ENCODE results near the gene ZDHHC1.

Gene ZDHHC1

DNA sequence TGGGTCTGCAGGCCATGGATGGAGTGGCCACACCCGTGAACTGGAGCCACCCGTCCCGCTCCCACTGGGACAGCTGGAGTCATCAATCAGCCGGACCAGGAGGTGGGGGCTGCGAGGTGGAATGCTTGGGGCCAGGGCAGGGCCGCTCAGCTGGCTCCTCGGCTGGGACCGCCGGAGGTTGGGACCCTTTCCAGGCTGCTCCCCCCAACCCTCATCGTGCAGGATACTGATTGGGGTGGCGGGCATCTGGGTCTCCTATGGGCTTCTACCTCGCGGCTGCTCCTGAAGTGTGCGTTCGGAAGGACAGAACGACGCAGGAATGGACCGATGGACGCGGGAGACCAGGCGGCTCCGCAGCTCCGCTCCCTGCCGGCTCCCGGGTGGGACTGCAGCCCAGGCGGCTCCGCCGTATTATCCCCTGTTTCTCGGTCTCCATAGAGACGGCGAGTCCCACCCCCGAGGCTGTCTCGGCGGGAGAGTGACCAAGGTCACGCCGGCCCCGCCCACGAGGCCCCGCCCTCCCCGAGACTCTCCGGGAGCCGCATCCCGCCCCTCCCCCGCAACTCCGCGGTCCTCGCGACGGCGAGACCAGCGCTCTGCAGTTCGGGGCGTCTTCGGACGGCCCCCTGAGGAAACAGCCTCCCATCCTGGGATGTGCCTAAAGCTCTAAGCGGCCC lies 23.0 kb downstream of the ZDHHC1 start, which contains the start of gene TPPP3:
Gene TPPP3, minus strand, starts transcription at position 388 of the 677 bp plus-strand sequence. CDS start 2,387 bp downstream, outside the sequence.
- no peak for DNase-seq (ENCODE audit: extremely low read depth, insufficient read length)
- H3K4me3 ChIP-seq (replicated peaks; ENCODE audit: low read depth, low read length): no peak within 1 kb of the TSS

DNA sequence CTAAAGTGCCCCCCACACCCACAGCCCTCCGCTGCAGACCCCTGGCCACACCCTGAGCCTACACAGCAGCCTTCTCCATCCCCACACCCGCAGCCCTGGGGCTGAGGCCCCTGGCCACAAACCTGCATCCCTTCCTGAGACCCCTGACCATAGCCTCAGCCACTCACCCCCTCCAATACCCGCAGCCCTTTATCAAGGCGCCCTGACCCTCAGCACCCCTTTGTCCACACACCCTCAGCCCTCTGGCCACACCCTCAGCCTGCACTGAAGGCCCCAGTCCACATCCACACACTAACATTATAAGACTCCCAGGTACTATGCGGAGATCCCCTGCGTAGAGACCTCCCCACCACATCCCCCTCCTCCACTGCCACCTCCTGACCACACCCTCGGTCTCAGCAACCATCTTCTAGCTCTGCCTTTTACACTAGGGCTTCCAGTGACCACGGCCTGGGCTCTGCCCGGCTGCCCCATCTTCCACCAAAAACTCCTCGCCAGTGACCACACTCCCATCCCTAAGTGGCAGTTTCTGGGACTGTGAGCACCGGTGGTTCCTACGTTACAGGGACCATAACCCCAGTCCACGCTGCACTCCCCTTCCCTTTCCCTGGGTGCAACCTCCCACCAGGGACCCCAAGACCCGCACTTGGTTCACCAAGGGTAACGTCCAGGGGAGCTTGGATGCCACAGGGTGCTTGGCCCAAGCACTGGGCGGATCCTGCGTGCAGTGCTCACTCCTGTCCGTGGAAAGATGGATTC lies 23.8 kb downstream of the ZDHHC1 start:
- Histone ChIP-seq H3K36me3 (ENCODE audit: control insufficient read depth, insufficient read depth, low read length) (no peaks in the 10 kb centered on the region), H3K4me3 (replicated peaks; ENCODE audit: low read depth, low read length) (no peak overlapping the region), H3K27me3 (replicated peaks; ENCODE audit: control insufficient read depth, insufficient read depth, low read length) (no peaks in the 10 kb centered on the region; the same call in 1 of the 2 replicates)
- DNase-seq (ENCODE audit: extremely low read depth, insufficient read length): no peak
- TF ChIP-seq, protein P1, sequence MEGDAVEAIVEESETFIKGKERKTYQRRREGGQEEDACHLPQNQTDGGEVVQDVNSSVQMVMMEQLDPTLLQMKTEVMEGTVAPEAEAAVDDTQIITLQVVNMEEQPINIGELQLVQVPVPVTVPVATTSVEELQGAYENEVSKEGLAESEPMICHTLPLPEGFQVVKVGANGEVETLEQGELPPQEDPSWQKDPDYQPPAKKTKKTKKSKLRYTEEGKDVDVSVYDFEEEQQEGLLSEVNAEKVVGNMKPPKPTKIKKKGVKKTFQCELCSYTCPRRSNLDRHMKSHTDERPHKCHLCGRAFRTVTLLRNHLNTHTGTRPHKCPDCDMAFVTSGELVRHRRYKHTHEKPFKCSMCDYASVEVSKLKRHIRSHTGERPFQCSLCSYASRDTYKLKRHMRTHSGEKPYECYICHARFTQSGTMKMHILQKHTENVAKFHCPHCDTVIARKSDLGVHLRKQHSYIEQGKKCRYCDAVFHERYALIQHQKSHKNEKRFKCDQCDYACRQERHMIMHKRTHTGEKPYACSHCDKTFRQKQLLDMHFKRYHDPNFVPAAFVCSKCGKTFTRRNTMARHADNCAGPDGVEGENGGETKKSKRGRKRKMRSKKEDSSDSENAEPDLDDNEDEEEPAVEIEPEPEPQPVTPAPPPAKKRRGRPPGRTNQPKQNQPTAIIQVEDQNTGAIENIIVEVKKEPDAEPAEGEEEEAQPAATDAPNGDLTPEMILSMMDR (IDR thresholded peaks at IDR 0.05; ENCODE audit: insufficient read depth, low read length, poor library complexity, severe bottlenecking): no peak

More for the DNA sequence above, 23.0 kb downstream of the ZDHHC1 start, which contains the start of gene TPPP3:
- TF ChIP-seq, protein P1 (IDR thresholded peaks at IDR 0.05; ENCODE audit: insufficient read depth, low read length, poor library complexity, severe bottlenecking): no peak
- Histone ChIP-seq H3K27me3 (replicated peaks; ENCODE audit: control insufficient read depth, insufficient read depth, low read length) (no peaks in the 10 kb centered on the region; the same call in 1 of the 2 replicates), H3K36me3 (ENCODE audit: control insufficient read depth, insufficient read depth, low read length) (no peaks in the 10 kb centered on the region)

DNA sequence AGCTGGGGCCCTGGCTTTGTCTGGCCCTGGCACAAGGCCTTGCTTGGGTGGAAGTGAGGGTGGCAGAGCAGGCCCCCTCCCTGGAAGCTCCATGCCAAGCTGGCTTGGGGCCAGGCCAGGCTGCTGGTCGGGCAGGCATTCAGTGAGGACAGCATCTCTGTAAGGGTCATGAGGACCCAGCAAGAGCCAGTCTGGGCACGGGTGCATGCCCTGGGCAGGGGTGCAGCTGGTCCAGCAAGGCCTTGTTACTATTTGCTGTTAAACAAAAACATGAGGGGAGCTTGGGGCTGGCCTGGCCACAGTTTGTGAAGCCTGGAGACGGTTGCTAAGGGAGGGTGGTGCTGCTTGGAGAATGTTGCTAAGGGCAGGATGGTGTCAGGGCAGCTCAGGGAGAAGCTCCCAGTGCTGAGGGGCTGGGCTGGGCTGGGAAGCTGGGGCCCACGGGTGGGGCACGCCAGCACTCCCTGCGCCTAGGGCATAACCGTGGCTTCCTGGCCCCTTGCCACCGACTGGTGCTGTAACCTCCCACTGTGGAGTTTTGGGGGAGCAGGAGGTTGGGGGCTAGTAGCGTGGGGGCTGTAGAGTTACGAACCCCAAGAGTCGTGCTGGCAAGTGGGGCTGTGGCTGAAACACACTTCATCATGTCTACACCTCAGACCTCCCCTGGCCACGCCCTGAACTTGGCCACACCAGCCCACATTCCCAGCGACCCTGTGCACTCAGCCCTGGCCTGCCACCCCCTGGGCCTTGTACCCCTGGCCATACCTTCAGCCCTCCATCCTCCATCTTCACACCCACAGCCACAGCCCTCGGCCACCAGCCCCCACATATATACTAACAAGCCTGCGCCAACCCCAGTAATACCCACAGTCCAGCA lies 24.6 kb downstream of the ZDHHC1 start:
- DNase-seq (ENCODE audit: extremely low read depth, insufficient read length): no peak
- no peaks in the 10 kb centered on the region; the same call in 1 of the 2 replicates for H3K27me3 ChIP-seq (replicated peaks; ENCODE audit: control insufficient read depth, insufficient read depth, low read length)

DNA sequence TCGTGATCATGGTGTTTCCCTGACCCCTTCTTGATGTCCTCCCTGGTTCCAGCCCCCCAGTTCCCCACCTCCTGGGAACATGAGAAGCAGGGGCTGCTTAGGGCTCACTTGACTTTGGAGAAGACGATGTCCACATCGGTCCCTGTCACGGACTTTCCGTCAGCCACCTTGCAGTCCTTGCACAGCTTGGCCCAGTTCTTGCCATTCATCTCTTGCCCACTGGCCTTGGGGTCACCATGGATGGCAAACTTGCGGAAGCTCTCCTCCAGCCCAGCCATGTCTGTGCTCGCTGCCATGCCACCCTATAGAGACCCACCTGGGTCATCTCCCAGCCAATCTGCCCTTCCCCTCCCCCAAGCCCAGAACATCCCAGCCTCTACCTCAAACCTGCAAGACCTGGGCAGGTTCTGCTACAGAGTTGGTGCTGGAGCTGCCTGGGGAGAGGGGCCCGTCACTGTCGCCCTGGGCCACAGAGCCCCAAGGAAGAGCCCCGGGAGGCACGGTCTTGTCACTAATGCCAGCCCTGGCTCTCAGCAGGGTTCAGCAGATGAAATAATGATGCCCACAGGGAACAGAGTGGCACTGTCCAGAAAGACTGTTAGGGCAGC lies 25.4 kb downstream of the ZDHHC1 start:
- Histone ChIP-seq H3K27me3 (replicated peaks; ENCODE audit: control insufficient read depth, insufficient read depth, low read length) (no peaks in the 10 kb centered on the region; the same call in 1 of the 2 replicates), H3K36me3 (ENCODE audit: control insufficient read depth, insufficient read depth, low read length) (no peaks in the 10 kb centered on the region), H3K4me3 (replicated peaks; ENCODE audit: low read depth, low read length) (no peak overlapping the region)
- TF ChIP-seq, protein P1 (IDR thresholded peaks at IDR 0.05; ENCODE audit: insufficient read depth, low read length, poor library complexity, severe bottlenecking): no peak
- no peak for DNase-seq (ENCODE audit: extremely low read depth, insufficient read length)

More for the DNA sequence above, 24.6 kb downstream of the ZDHHC1 start:
- TF ChIP-seq, protein P1 (IDR thresholded peaks at IDR 0.05; ENCODE audit: insufficient read depth, low read length, poor library complexity, severe bottlenecking): no peak
- H3K36me3 ChIP-seq (ENCODE audit: control insufficient read depth, insufficient read depth, low read length): no peaks in the 10 kb centered on the region
- no peak overlapping the region for H3K4me3 ChIP-seq (replicated peaks; ENCODE audit: low read depth, low read length)
